LNCaP clone FGC (cell line): ENCODE data around the gene PPP2R3B.
"Not testable (repeated sequence)": the region's sequence is repeated elsewhere in the genome, so short reads cannot be mapped to it uniquely, and the experiment has no call there.

Experiments used
- DNase-seq: peaks from one replicate; pipeline ENCODE4 v3.0.0-alpha.2; 2011; ENCODE audit warnings: low read depth
- H3K4me3 ChIP-seq: 2 replicates; pipeline ENCODE4 v1.5.1; 2011; ENCODE audit warnings: mild to moderate bottlenecking, low read depth, low read length, control low read depth
- CTCF ChIP-seq: IDR thresholded peaks from 2 replicates; pipeline ENCODE4 v1.5.1; 2012; ENCODE audit warnings: mild to moderate bottlenecking; ENCODE audit not compliant: control insufficient read depth, insufficient read depth; ENCODE audit errors: extremely low read depth

PPP2R3B gene

GRCh38 chrX:418927-419729 lies 32.4 kb upstream of the PPP2R3B start:
- no peak for DNase-seq
- H3K4me3 ChIP-seq: no peak overlapping the region
- TF ChIP-seq CTCF: no peak

GRCh38 chrX:415498-415897 lies 28.8 kb upstream of the PPP2R3B start:
- H3K4me3 ChIP-seq, DNase-seq: not testable (repeated sequence)

- H3K4me3 ChIP-seq: no peak overlapping the region
- TF ChIP-seq CTCF: no peak
Observed at GRCh38 chrX:413322-414201, 26.9 kb upstream of the PPP2R3B start.

GRCh38 chrX:410296-410695 lies 23.6 kb upstream of the PPP2R3B start:
- no peak for TF ChIP-seq CTCF
- no peak overlapping the region for H3K4me3 ChIP-seq
- DNase-seq: no peak

More at GRCh38 chrX:413322-414201, 26.9 kb upstream of the PPP2R3B start:
- DNase-seq: no peak

- no peak for DNase-seq
- TF ChIP-seq CTCF: no peak
Observed at GRCh38 chrX:405149-405548, 18.4 kb upstream of the PPP2R3B start.

GRCh38 chrX:404656-405055 lies 17.9 kb upstream of the PPP2R3B start:
- DNase-seq: no peak
- no peak overlapping the region for H3K4me3 ChIP-seq
- TF ChIP-seq CTCF: no peak

More at GRCh38 chrX:405149-405548, 18.4 kb upstream of the PPP2R3B start:
- no peak overlapping the region for H3K4me3 ChIP-seq

- DNase-seq: no peak
- no peak overlapping the region for H3K4me3 ChIP-seq
- TF ChIP-seq CTCF: no peak
Observed at GRCh38 chrX:402857-403256, 16.1 kb upstream of the PPP2R3B start.
